Skeletal muscle tissue (tissue), 4 donors: ENCODE data around the gene NAA11. TPM values are rescaled to one million over a fixed set of nuclear protein-coding genes. Genes with fewer than 3 reads are reported as not detected.
"Not testable (repeated sequence)": the region's sequence is repeated elsewhere in the genome, so short reads cannot be mapped to it uniquely, and the experiment has no call there.

Experiments
- H3K27ac ChIP-seq: one replicate; pipeline ENCODE4 v1.7.0; 2013; ENCODE audit warnings: mild to moderate bottlenecking, low read depth, low read length, inconsistent platforms
- H3K27me3 ChIP-seq, 3 donors: one replicate each; pipeline ENCODE4 v1.7.0; 2013; ENCODE audit warnings: low read length in 3 of 3; ENCODE audit not compliant: control insufficient read depth in 3 of 3, insufficient read depth in 3 of 3
- H3K36me3 ChIP-seq, 3 donors: one replicate each; pipeline ENCODE4 v1.7.0; 2013; ENCODE audit warnings: low read length in 3 of 3; ENCODE audit not compliant: control insufficient read depth in 3 of 3, insufficient read depth in 3 of 3
- H3K4me1 ChIP-seq, 3 donors: one replicate each; pipeline ENCODE4 v1.7.0; 2013; ENCODE audit warnings: low read length in 3 of 3, mild to moderate bottlenecking in 3 of 3; ENCODE audit not compliant: control insufficient read depth in 3 of 3, insufficient read depth in 3 of 3
- H3K4me3 ChIP-seq, 3 donors: one replicate each; pipeline ENCODE4 v1.7.0; 2013; ENCODE audit warnings: low read length in 3 of 3
- H3K9ac ChIP-seq, 3 donors: one replicate each; pipeline ENCODE4 v1.7.0; 2013; ENCODE audit warnings: low read length in 3 of 3, mild to moderate bottlenecking in 3 of 3, moderate library complexity in 2 of 3, low read depth in 1 of 3
- H3K9me3 ChIP-seq, 3 donors: one replicate each; pipeline ENCODE4 v1.7.0; 2013; ENCODE audit warnings: low read length in 3 of 3; ENCODE audit not compliant: control insufficient read depth in 3 of 3
- total RNA-seq: library from RNA; depleted of rRNA; stranded (reverse); fragments of >200 nt; gene quantifications from one replicate; pipeline ENCODE4 v1.2.3, GENCODE V29; 2014
- donor health status: Osteomylitis.

The NAA11 gene
- total RNA-seq, 1 donor from 2014 or later = not detected

DNA sequence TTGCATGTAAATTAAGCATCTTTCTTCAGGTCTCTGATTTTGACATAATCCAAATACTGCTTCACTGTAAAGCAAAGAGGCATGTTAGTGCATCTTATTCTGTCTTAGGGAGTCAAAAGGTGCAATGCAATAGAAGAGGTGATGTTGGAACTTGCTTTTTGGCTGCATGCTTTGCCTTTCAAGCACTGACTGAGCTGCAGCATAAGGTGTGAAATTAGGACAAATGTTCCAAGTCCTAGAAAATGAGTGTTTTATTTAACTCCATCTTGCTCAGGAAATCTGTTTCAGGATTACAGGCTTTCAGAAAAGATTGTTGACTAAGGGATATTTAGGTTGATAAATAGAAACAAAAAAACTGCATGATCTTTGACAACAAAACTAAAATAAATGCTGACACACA lies 30.8 kb downstream of the NAA11 start:
- no peaks in the 10 kb centered on the region for H3K27me3 ChIP-seq
- H3K4me1 ChIP-seq = no peaks in the 10 kb centered on the region
- no peak overlapping the region for H3K9ac ChIP-seq
- H3K9me3 ChIP-seq = no peaks in the 10 kb centered on the region
- no peaks in the 10 kb centered on the region for H3K36me3 ChIP-seq
- no peak overlapping the region for H3K4me3 ChIP-seq
- no peak overlapping the region for H3K27ac ChIP-seq

DNA sequence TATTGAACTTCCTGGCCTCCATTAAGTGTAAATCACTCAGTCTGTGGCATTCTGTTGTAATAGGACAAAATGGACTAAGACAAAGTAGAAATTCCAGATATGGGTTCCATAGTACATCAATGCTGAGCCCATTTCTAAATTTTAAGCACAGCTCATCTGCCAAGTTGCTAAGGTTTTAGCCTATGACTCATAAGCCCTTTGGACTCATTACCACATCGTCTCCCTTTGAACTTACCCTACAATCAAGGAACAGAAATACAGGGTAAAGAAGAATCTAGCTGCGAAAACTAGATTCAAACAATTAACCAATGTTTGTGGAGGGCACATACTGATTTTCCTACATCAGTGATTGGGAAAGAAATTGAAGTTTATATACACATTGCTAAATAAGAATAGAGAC lies 31.8 kb downstream of the NAA11 start:
- Histone ChIP-seq H3K27ac (no peak overlapping the region), H3K9ac (no peak overlapping the region), H3K9me3 (no peaks in the 10 kb centered on the region)

DNA sequence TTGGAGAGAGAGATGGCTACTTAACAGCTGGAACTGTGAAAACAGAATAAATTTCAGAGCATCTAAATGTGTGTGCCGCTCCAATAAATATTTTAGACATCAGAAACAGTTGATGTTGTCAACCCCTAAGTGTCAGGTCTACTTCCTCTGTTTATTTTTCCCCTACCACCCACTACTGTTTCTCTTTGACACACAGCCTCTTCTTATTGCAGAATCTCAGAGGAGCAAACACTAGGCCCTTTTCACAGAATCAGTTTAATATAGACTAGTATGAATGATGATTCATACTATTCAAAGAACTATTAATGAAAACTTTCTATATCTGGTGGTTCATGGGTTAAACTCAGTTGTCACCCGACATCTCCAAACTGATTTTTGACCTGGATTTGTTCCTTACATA lies 33.9 kb downstream of the NAA11 start:
- Histone ChIP-seq H3K36me3 (no peaks in the 10 kb centered on the region), H3K9me3 (no peaks in the 10 kb centered on the region), H3K4me3 (no peak overlapping the region), H3K4me1 (no peaks in the 10 kb centered on the region), H3K9ac (no peak overlapping the region), H3K27me3 (no peaks in the 10 kb centered on the region), H3K27ac (no peak overlapping the region)

More for the DNA sequence above, 31.8 kb downstream of the NAA11 start:
- no peaks in the 10 kb centered on the region for H3K27me3 ChIP-seq
- H3K4me3 ChIP-seq = no peak overlapping the region
- H3K36me3 ChIP-seq = no peaks in the 10 kb centered on the region
- H3K4me1 ChIP-seq = no peaks in the 10 kb centered on the region

DNA sequence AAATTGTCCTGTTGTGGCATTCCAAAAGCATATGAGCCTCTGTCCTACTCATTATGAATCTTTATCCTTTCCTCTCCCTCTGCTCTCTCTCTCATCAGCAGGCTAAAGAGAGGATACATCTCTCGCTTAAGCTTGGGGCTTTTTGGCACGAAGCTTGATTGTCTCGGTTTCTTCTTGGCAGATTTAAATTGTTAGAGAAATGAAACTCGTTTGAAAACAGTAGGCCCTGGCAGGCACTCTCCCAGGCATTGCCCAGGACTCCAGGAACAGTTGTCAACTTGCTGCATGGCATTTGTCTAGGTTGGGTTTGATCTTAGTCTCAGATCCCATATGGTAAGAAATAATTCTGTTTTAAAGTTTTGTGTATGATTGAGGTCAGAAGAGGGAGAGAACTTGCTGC lies 35.5 kb downstream of the NAA11 start:
- no peaks in the 10 kb centered on the region for H3K9me3 ChIP-seq
- no peak overlapping the region for H3K9ac ChIP-seq
- no peaks in the 10 kb centered on the region for H3K27me3 ChIP-seq
- no peaks in the 10 kb centered on the region for H3K36me3 ChIP-seq
- no peak overlapping the region for H3K27ac ChIP-seq
- H3K4me3 ChIP-seq = no peak overlapping the region
- H3K4me1 ChIP-seq = no peaks in the 10 kb centered on the region

DNA sequence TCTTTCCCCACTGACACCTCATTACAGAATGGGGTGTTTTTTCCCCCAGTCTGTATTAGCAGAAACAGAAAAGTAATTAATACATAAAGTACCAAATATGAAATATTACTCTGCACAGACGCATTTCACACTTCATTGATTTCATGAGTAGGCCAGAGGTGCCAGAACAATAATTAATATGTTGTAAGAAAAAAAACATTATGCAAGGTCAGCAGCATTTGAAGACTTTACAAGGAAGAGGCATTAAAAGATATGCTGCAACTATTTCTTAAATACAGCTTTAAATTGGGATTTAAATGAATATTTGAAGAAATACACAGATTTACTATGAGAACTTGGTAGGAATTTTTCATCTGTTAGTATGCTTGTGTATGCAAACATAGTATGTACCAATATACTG lies 37.7 kb downstream of the NAA11 start:
- H3K4me3 ChIP-seq = no peak overlapping the region
- H3K9ac ChIP-seq = no peak overlapping the region
- H3K27me3 ChIP-seq = no peaks in the 10 kb centered on the region
- no peaks in the 10 kb centered on the region for H3K36me3 ChIP-seq
- H3K4me1 ChIP-seq = no peaks in the 10 kb centered on the region
- no peaks in the 10 kb centered on the region for H3K9me3 ChIP-seq
- no peak overlapping the region for H3K27ac ChIP-seq

DNA sequence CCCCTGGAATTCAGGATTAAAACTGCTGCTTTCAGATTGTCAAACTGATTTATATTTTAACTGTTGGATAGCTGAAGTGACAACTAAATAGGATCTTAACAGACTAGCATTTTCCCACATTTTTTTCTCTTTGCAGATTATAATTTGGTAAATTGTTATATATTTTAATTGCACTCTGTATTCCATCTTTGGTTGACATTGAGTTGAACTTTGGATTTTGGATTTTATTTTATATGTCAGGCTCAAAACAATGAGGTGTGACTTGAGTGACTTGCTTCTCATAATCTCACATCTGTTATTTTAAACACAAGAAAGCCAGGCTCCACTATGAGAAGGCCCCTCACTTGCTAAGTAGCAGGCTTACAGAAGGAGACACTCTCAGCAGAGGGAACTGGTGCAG lies 38.1 kb downstream of the NAA11 start:
- Histone ChIP-seq H3K27me3 (no peaks in the 10 kb centered on the region), H3K4me3 (no peak overlapping the region), H3K27ac (no peak overlapping the region), H3K36me3 (no peaks in the 10 kb centered on the region), H3K9me3 (no peaks in the 10 kb centered on the region), H3K9ac (no peak overlapping the region), H3K4me1 (no peaks in the 10 kb centered on the region)

DNA sequence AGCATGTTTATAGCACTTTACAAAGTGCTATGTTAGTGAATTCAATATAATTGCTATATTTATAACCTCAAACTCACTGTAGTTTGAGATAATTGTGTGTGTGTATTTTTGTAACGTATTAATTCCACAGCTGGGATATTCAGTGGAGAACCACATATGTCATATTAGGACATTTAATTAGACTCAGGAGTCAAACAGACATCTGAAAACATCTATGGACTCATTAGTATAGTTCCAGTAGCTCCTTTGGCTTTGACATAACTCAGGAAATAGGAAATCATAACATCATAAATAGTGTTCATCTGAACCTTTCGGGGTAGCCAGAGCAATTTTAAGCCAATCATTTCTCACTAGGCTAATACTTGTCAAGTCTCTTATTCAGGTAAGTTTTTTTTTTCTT lies 38.8 kb downstream of the NAA11 start:
- H3K4me1 ChIP-seq = no peaks in the 10 kb centered on the region
- no peak overlapping the region for H3K27ac ChIP-seq
- no peak overlapping the region for H3K4me3 ChIP-seq
- H3K9ac ChIP-seq = no peak overlapping the region
- H3K27me3 ChIP-seq = no peaks in the 10 kb centered on the region
- no peaks in the 10 kb centered on the region for H3K36me3 ChIP-seq
- H3K9me3 ChIP-seq = no peaks in the 10 kb centered on the region

DNA sequence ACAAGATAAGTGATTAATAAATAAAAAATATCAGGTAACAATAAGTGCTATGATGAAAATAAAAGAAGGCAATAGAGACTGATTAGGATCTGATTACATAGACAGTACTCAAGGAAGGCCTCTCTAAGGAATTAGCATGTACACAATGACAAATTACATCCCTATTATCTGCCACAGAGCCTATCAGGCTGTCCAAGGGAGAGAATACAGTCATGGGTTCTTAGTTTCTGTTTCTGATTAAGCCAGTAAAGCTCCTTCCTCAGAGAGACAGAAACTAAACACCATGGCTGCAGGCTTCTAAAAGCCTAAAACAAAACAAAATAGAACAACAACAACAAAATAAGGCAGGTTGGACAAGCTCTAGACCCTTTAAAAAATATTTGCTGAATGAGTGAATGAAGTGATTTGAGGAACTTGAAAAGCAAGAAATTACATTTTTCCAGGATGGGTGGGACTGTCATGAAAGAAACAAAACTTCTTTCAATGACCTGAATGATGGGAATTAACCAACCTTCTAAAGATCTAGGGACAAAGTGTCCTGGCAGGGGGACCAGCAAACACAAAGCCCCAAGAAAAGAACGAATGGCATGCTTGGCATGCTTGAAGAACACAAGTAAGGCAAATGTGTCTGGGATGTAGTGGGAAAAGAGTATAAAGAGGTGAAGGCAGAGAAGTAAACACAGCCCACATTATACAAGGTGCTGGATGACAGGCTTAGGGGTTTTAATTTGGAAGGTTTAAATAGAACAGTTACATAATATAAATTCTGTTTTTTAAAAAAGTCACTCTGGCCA lies 44.1 kb downstream of the NAA11 start:
- H3K9ac ChIP-seq = no peak overlapping the region
- no peaks in the 10 kb centered on the region for H3K4me1 ChIP-seq
- no peaks in the 10 kb centered on the region for H3K36me3 ChIP-seq
- no peaks in the 10 kb centered on the region for H3K27me3 ChIP-seq
- no peak overlapping the region for H3K4me3 ChIP-seq
- no peaks in the 10 kb centered on the region for H3K9me3 ChIP-seq
- no peak overlapping the region for H3K27ac ChIP-seq

DNA sequence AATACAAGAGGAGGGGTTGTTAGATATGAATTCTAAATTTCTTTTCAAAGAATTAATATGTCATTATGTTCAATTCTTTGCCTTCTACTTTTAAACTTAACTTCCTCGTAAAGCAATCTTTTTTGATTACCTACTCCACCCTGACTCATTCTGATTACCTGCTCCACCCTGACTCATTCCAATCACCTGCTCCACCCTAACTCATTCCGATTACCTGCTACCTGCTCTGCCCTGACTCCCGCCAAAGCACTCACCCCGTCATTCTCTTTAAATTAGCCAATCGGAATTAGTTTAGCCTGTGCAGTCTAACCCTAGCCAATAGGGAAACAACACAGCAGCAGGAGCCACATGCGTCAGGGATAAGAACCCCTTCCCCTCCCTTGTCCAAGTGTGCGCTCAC lies 48.4 kb downstream of the NAA11 start:
- not testable (repeated sequence) for H3K27ac ChIP-seq, H3K4me3 ChIP-seq, H3K9ac ChIP-seq, H3K27me3 ChIP-seq, H3K4me1 ChIP-seq, H3K36me3 ChIP-seq, H3K9me3 ChIP-seq

DNA sequence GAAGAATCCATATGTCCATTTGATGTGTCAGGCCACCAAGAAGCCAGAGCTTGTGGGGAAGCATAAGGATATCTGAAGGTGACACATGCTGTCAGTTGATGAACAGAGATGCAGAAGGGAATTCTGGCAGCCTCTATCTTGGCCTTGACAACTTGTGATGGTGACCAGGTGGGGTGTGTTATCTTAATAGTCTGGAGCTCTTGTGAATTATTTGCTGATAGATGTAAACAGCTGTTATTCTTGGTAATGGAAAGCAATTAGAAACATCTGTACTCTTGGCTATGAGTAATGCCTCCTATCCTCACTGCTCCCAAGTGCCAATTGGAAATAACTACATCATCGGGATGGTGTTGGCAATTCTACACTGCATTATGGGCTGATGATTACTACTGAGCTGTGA lies 51.9 kb downstream of the NAA11 start:
- no peaks in the 10 kb centered on the region for H3K4me1 ChIP-seq
- no peak overlapping the region for H3K9ac ChIP-seq
- H3K36me3 ChIP-seq = no peaks in the 10 kb centered on the region
- H3K27me3 ChIP-seq = no peaks in the 10 kb centered on the region
- no peaks in the 10 kb centered on the region for H3K9me3 ChIP-seq
- H3K27ac ChIP-seq = no peak overlapping the region
- no peak overlapping the region for H3K4me3 ChIP-seq
